HEK293T (cell line): Measurements from ENCODE around the gene CD34.

Experiments used
- ARNT ChIP-seq: fragments of 450-650 bp; IDR thresholded peaks from 2 replicates; pipeline ENCODE4 v1.6.1; 2017; ENCODE audit warnings: mild to moderate bottlenecking
- CTBP1 ChIP-seq: fragments of 450-650 bp; IDR thresholded peaks from 2 replicates; pipeline ENCODE4 v1.6.1; 2016; ENCODE audit warnings: borderline replicate concordance
- ELF4 ChIP-seq: fragments of 450-650 bp; IDR thresholded peaks from 2 replicates; pipeline ENCODE4 v1.6.1; 2017; ENCODE audit warnings: antibody characterized with exemption
- FOXA1 ChIP-seq: fragments of 450-650 bp; IDR thresholded peaks from 2 replicates; pipeline ENCODE4 v1.6.1; 2016; ENCODE audit warnings: mild to moderate bottlenecking
- FOXK2 ChIP-seq: fragments of 450-650 bp; IDR thresholded peaks from 2 replicates; pipeline ENCODE4 v1.6.1; 2016; ENCODE audit warnings: mild to moderate bottlenecking
- FOXM1 ChIP-seq: fragments of 450-650 bp; IDR thresholded peaks from 2 replicates; pipeline ENCODE4 v1.6.1; 2017; ENCODE audit warnings: mild to moderate bottlenecking, borderline replicate concordance
- LEF1 ChIP-seq: fragments of 450-650 bp; IDR thresholded peaks from 2 replicates; pipeline ENCODE4 v1.6.1; 2017; ENCODE audit warnings: mild to moderate bottlenecking, borderline replicate concordance
- SUZ12 ChIP-seq: fragments of 450-650 bp; IDR thresholded peaks from 2 replicates; pipeline ENCODE4 v1.6.1; 2016; ENCODE audit warnings: mild to moderate bottlenecking
- TARDBP ChIP-seq: fragments of 450-650 bp; IDR thresholded peaks from 2 replicates; pipeline ENCODE4 v1.6.1; 2016
- ZNF384 ChIP-seq: fragments of 450-650 bp; IDR thresholded peaks from 2 replicates; pipeline ENCODE4 v1.6.1; 2016
- TF ChIP-seq, protein P1 (sequence below): fragments of 450-650 bp; IDR thresholded peaks from 2 replicates; pipeline ENCODE4 v1.6.1; 2016

DNA sequence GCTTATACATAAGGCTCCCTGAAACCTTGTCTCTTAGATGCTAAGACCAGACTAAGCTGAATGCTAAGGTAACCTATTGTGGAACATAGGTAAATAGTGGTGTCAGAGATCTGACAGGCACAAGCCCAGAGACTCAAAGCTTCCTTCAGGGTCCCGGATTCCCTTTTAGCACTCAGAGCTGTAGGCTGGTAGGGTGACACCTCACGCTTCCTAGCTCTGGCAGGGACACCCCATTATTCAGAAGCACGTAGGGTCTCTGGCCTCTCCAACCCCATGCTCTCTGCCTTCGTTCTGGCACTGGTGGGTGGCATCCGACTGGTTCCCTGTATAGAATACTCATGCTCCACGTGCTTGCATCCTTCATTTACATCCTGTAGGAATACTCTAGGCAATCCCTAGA, 68.4 kb downstream of the CD34 start:
- TF ChIP-seq, protein P1, sequence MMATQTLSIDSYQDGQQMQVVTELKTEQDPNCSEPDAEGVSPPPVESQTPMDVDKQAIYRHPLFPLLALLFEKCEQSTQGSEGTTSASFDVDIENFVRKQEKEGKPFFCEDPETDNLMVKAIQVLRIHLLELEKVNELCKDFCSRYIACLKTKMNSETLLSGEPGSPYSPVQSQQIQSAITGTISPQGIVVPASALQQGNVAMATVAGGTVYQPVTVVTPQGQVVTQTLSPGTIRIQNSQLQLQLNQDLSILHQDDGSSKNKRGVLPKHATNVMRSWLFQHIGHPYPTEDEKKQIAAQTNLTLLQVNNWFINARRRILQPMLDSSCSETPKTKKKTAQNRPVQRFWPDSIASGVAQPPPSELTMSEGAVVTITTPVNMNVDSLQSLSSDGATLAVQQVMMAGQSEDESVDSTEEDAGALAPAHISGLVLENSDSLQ = no peak
- no peak for TF ChIP-seq ELF4
- no peak for TF ChIP-seq SUZ12
- TF ChIP-seq FOXA1 = no peak
- no peak for TF ChIP-seq ARNT
- no peak for TF ChIP-seq ZNF384
- TF ChIP-seq FOXK2 = no peak
- no peak for TF ChIP-seq CTBP1
- no peak for TF ChIP-seq LEF1
- no peak for TF ChIP-seq TARDBP
- no peak for TF ChIP-seq FOXM1
